ENCODE measurements around the gene DRC1. TPM values are rescaled to one million over a fixed set of nuclear protein-coding genes. Genes with fewer than 3 reads are reported as not detected.
A peak's percentile ranks its signal among the peaks of the same experiment; 100 is the strongest.

Gene DRC1
- total and polyA plus RNA-seq, 2 of the 4 experiments (the other 2 are of a cell fraction): 0.18 TPM; not detected in 1

DNA sequence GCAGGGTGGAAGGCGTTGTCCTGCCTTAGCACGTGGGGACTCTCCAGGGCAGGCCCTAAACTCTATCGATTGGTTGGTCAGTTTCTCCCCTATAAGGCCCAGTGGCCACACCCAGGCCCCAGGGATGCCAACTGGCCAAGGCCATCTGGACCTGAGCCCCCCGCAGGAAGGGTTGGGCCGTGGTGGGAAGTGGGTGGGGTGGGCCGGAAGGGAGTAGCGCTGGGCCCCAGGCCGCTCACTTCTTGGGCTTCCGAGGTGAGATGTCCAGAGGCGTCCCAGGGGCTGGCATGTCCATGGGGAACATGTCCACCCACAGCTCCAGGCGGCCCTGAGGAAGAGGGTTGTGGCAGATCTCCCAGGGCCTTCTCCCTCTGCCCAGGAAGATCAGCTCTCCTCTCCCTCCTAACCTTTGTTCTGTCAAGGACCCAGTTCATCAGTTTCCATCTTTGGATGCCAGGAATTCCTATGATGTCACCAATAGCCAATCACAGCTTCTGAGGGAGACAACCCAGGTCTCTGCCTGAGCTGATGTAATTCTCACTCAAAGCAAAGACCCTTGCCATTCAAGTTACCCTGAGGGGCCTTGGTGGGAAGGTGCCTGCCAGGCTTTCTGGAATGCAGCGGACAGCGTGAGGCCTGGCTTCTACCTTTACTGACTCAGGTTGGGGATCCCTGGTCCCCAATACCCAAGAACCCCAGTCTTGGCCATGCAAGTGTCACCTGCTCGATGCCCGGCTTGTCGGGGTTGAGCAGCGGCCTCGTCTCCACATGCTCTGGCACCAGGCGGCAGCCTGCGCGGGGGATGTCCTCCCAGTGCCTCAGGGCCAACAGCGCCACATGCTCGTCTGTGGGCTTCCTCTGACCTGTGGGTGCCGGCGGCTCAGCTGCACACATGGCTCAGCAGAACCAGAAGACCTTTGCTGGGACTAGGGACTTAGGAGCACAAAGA lies 61.8 kb downstream of the DRC1 start:
- H4K5ac ChIP-seq (ENCODE audit: low read depth, low read length): no peak overlapping the region
- DNase-seq (no peak), ATAC-seq (ENCODE audit: low read depth) (no peak)
- H4K91ac ChIP-seq (ENCODE audit: insufficient read depth, low read depth, low read length): no peak overlapping the region
- no peak overlapping the region for H2BK20ac ChIP-seq (ENCODE audit: low read depth, low read length)
- H2BK120ac ChIP-seq (ENCODE audit: low read depth, low read length): no peak overlapping the region
- no TSS peak for BruUV-seq (replicated peaks)
- H3K9ac ChIP-seq (ENCODE audit: low read depth, low read length): no peak overlapping the region
- ChIA-PET POLR2A (ENCODE audit: unreplicated experiment) (no interaction called here), CTCF (interaction anchor here (1.2 kb wide), 1 partner anchor 14 kb away, joined by 3 read pairs; the partner anchor contains the start of gene OTOF)
- no peaks in the 10 kb centered on the region for H3K36me3 ChIP-seq (ENCODE audit: control insufficient read depth, insufficient read depth, low read length)
- no peak overlapping the region for H3K14ac ChIP-seq (replicated peaks; ENCODE audit: low read depth, low read length)
- H2BK15ac ChIP-seq (ENCODE audit: low read depth, low read length): no peak overlapping the region
- no peak overlapping the region for H3K4me2 ChIP-seq (ENCODE audit: low read depth, low read length)
- H4K8ac ChIP-seq (ENCODE audit: low read depth in 2 of 2, low read length in 2 of 2): no peak overlapping the region
- in situ Hi-C loops (cut with MboI; ENCODE audit: low sequenced_read_pairs) (no loop called here), dilution Hi-C loops (cut with HindIII; ENCODE audit: low sequenced_read_pairs, unreplicated experiment) (no loop called here), intact Hi-C loops (cut with micrococcal nuclease) (loop anchor here (10.0 kb wide), 1 partner anchor 139 kb away; no protein-coding TSS in a partner anchor)
- H2AK9ac ChIP-seq (replicated peaks; ENCODE audit: low read depth, low read length, poor library complexity): no peak overlapping the region
- H3K9me1 ChIP-seq (ENCODE audit: insufficient read depth, low read length): no peaks in the 10 kb centered on the region
- peaks cover 4% of the 10 kb centered on the region; the same call in 1 of the 2 replicates for H3K27me3 ChIP-seq (ENCODE audit: control insufficient read depth, insufficient read depth, low read length)
- no peaks in the 10 kb centered on the region for H3K79me1 ChIP-seq (ENCODE audit: low read depth in 1 of 2, low read length in 2 of 2)
- no peak overlapping the region for H3K23ac ChIP-seq (ENCODE audit: low read depth, low read length)
- no peaks in the 10 kb centered on the region for H3K4me1 ChIP-seq (ENCODE audit: control insufficient read depth, insufficient read depth, low read length)
- H2BK5ac ChIP-seq (ENCODE audit: low read depth, low read length, poor library complexity, severe bottlenecking): no peak overlapping the region
- H3K27ac ChIP-seq (ENCODE audit: insufficient read depth, low read length): no peak overlapping the region
- TF ChIP-seq, protein P1, sequence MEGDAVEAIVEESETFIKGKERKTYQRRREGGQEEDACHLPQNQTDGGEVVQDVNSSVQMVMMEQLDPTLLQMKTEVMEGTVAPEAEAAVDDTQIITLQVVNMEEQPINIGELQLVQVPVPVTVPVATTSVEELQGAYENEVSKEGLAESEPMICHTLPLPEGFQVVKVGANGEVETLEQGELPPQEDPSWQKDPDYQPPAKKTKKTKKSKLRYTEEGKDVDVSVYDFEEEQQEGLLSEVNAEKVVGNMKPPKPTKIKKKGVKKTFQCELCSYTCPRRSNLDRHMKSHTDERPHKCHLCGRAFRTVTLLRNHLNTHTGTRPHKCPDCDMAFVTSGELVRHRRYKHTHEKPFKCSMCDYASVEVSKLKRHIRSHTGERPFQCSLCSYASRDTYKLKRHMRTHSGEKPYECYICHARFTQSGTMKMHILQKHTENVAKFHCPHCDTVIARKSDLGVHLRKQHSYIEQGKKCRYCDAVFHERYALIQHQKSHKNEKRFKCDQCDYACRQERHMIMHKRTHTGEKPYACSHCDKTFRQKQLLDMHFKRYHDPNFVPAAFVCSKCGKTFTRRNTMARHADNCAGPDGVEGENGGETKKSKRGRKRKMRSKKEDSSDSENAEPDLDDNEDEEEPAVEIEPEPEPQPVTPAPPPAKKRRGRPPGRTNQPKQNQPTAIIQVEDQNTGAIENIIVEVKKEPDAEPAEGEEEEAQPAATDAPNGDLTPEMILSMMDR (conservative IDR thresholded peaks at IDR 0.05; ENCODE audit: low read depth, low read length): no peak
- TF ChIP-seq SMC3 (IDR thresholded peaks at IDR 0.05; ENCODE audit: low read depth, low read length) (no peak), RAD21 (IDR thresholded peaks at IDR 0.05; ENCODE audit: low read length) (no peak), MAFK (IDR thresholded peaks at IDR 0.05; ENCODE audit: low read depth, low read length) (no peak), FOS (IDR thresholded peaks at IDR 0.05; ENCODE audit: low read depth, low read length) (no peak), BHLHE40 (IDR thresholded peaks at IDR 0.05; ENCODE audit: low read depth, low read length) (no peak), RCOR1 (IDR thresholded peaks at IDR 0.05; ENCODE audit: insufficient replicate concordance, low read length) (no peak), MXI1 (IDR thresholded peaks at IDR 0.05; ENCODE audit: borderline replicate concordance, low read depth, low read length) (no peak), MAZ (IDR thresholded peaks at IDR 0.05; ENCODE audit: borderline replicate concordance, low read depth, low read length) (no peak), CEBPB (IDR thresholded peaks at IDR 0.05; ENCODE audit: low read depth, low read length) (no peak), RFX5 (IDR thresholded peaks at IDR 0.05; ENCODE audit: low read depth, low read length) (no peak)
- TF ChIP-seq, protein P2, sequence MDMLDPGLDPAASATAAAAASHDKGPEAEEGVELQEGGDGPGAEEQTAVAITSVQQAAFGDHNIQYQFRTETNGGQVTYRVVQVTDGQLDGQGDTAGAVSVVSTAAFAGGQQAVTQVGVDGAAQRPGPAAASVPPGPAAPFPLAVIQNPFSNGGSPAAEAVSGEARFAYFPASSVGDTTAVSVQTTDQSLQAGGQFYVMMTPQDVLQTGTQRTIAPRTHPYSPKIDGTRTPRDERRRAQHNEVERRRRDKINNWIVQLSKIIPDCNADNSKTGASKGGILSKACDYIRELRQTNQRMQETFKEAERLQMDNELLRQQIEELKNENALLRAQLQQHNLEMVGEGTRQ (IDR thresholded peaks at IDR 0.05; ENCODE audit: low read depth, low read length): no peak
- no peak overlapping the region for H2AK5ac ChIP-seq (ENCODE audit: low read depth, low read length)
- no peak overlapping the region for H3K4ac ChIP-seq (ENCODE audit: low read depth, low read length)
- H3K4me3 ChIP-seq (ENCODE audit: insufficient read depth, low read depth, low read length): no peak overlapping the region
- WGBS, 2 experiments (ENCODE audit: extremely low coverage in 2 of 2, insufficient read length in 1 of 2): 83% methylated on average over 7 of the region's 25 CpGs; no CpG with 5 or more reads in 1 of the 2 experiments
- H2AFZ ChIP-seq (replicated peaks; ENCODE audit: low read length, poor library complexity): peak overlapping the region; percentile 52
- no peaks in the 10 kb centered on the region for H3K9me3 ChIP-seq (ENCODE audit: control insufficient read depth, insufficient read depth, low read length)
- H3K18ac ChIP-seq (ENCODE audit: low read depth, low read length): no peak overlapping the region
- no peaks in the 10 kb centered on the region for H4K20me1 ChIP-seq (ENCODE audit: insufficient read depth, low read length)
- no peak overlapping the region for H3K56ac ChIP-seq (ENCODE audit: extremely low read depth, insufficient read depth, low read length)
